Astrocyte of the spinal cord (primary cell): Measurements from ENCODE around the gene RHOF.

ENCODE experiments used
- DNase-seq: peaks from one replicate; pipeline ENCODE4 v3.0.0; 2011; ENCODE audit warnings: low read depth, low spot score
- H3K4me3 ChIP-seq: 2 replicates; pipeline ENCODE4 v1.5.1; 2011; ENCODE audit warnings: low read depth, mild to moderate bottlenecking, low read length, moderate library complexity
- CTCF ChIP-seq: IDR thresholded peaks from 2 replicates; pipeline ENCODE4 v1.5.1; 2012; ENCODE audit warnings: low read depth, mild to moderate bottlenecking, low read length, inconsistent platforms
- in situ Hi-C: cut with HindIII; loops from 2 replicates; pipeline ENCODE4 v1.10.0; 2017; ENCODE audit warnings: low sequenced_read_pairs

RHOF gene

GRCh38 chr12:121793440-121793837 is at the start of gene RHOF:
Gene RHOF (minus strand): TSS chr12:121793688. CDS start chr12:121793633, 55 bp downstream.
- TF ChIP-seq CTCF = no peak
- peak within 1 kb of the TSS; percentile 49 for H3K4me3 ChIP-seq
- in situ Hi-C loops = no loop called here
- DNase-seq = no peak

GRCh38 chr12:121839993-121840761 is 46.7 kb upstream of the RHOF start:
- DNase-seq = no peak
- TF ChIP-seq CTCF = no peak
- in situ Hi-C loops = no loop called here
- H3K4me3 ChIP-seq = peak overlapping the region; percentile 69

GRCh38 chr12:121839106-121839992 is 45.9 kb upstream of the RHOF start:
- TF ChIP-seq CTCF = peak; percentile 31
- H3K4me3 ChIP-seq = peak overlapping the region; percentile 69
- DNase-seq = peak; percentile 97
- in situ Hi-C loops = no loop called here

GRCh38 chr12:121838126-121838525 is 44.6 kb upstream of the RHOF start:
- no peak for TF ChIP-seq CTCF

GRCh38 chr12:121837680-121838079 is 44.2 kb upstream of the RHOF start:
- no peak for TF ChIP-seq CTCF
- in situ Hi-C loops = no loop called here
- H3K4me3 ChIP-seq = no peak overlapping the region
- no peak for DNase-seq

More at GRCh38 chr12:121838126-121838525, 44.6 kb upstream of the RHOF start:
- in situ Hi-C loops = no loop called here
- no peak overlapping the region for H3K4me3 ChIP-seq
- no peak for DNase-seq

GRCh38 chr12:121831571-121832245 is 38.2 kb upstream of the RHOF start:
- in situ Hi-C loops = no loop called here
- H3K4me3 ChIP-seq = no peak overlapping the region
- no peak for TF ChIP-seq CTCF
- no peak for DNase-seq
